Stimulated activated CD8-positive, alpha-beta memory T cell treated with anti-CD3 and anti-CD28 coated beads, Interleukin-4, amount 100 ng/mL, for 4 hours (primary cell): ENCODE data around the gene WASF3.

Experiments
- DNase-seq, 2 donors: peaks; one replicate each; pipeline ENCODE4 v3.0.0-alpha.2; 2020; ENCODE audit warnings: low read depth in 2 of 2, low spot score in 1 of 2

Gene WASF3

GRCh38 chr13:26680123-26680450, 122.6 kb downstream of the WASF3 start:
- no peak for DNase-seq

GRCh38 chr13:26680572-26680971, 123.1 kb downstream of the WASF3 start:
- DNase-seq: no peak

DNA sequence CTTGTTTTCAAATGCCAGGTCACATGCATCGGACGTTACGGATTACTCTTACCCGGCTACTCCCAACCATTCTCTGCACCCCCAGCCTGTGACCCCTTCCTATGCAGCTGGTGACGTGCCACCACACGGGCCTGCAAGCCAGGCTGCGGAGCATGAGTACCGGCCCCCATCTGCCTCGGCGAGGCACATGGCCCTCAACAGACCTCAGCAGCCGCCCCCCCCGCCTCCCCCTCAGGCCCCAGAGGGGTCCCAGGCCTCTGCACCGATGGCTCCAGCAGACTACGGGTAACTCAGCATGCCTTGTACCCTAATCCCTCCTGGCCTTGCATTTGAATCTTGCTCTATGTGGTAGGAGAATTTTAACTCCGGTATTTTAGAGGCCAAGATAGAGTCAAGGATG, 123.6 kb downstream of the WASF3 start:
- DNase-seq: no peak

- DNase-seq: no peak
Observed at GRCh38 chr13:26682606-26683005, 125.1 kb downstream of the WASF3 start.

- DNase-seq: no peak
Observed at GRCh38 chr13:26685606-26686005, 128.1 kb downstream of the WASF3 start.

DNA sequence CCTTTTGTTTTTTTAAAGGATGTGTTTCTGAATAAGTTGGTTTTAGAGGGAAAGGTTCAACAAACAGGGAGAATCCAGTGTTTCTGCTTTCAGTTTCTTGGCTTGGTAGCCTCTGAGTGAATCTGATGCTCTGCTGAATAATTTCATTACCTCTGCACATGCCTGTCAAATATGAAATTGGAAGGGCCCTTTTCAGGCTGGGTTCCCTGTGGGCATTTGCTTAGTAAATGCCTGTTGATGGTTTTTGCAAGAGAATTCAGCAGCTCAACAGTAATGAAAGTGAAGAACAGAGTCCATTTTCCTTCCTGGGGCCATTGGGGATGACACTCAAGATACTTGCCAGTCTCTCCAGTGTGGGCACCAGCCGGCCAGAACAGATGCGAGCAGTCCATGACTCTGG, 128.8 kb downstream of the WASF3 start:
- no peak for DNase-seq

DNA sequence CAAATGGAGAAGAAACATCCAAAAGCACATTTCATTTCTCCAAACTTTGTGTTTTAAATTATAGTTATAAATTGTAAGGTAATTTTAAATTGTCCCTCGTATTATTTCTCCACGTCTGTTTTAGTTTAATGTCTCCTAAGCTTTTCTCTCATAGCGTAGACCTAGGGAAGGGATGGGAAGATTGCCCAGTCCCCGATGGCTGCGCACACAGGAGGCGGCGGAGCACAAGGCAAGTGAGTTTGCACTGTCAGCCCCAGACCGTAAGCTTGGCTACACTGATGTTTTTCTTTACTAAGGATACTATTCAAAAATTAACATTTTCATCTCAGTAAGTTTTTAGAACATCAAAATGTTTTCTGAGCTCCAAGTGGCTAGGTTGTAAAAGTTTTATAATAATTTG, 130.8 kb downstream of the WASF3 start:
- no peak for DNase-seq

- no peak for DNase-seq
Observed at GRCh38 chr13:26688980-26689379, 131.5 kb downstream of the WASF3 start.

DNA sequence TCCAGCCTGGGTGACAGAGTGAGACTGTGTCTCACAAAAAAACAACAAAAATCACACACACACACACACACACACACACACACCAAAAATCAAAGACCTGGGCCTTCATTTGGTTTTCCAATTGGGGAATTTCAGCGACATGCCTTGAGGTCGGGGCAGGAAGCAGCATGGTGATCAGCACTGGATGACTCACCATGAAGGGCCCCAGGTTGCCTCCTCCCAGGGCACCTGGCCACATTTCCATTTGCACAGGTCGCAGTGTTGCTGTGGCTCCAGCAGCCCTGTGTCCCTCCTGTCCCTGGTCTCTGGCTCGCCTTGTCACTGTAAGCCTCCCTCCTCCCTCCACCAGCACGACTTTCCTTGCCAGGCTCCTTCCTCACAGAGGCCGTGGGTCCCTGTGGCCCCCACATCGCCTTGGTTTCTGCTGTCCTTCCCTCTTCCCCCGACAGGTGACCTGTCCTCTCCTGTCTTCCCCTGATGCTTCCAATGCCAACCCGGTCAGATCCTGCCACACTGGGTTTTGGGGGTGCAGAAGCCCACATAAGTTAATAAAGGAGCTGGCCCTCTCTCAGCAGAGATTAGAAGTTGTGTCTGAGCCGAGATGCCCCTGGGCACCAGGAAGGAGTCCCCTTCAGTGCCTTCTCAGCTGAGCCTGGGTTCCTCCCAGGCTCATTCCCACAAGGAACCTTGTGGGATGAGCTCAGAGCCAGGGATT, 136.4 kb downstream of the WASF3 start:
- DNase-seq: no peak

GRCh38 chr13:26694609-26695359, 137.3 kb downstream of the WASF3 start:
- DNase-seq: no peak

DNA sequence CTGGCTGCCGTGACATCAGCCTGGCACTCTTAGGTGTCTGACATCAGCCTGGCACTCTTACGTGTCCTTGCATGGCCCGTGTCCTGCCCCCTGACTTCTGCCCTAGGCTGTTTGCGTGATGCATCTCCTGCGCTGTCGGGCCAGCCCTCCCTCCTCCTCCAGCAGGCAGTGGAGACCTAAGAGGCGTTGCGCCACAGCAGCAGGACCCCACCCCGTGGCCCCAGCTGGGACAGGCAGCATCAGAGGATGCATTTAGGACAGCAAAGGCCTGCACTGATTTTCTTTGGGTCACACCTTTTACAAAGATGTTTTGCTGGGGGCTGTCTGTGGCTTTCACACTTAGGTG, 137.8 kb downstream of the WASF3 start:
- DNase-seq: no peak

- DNase-seq: no peak
Observed at GRCh38 chr13:26695891-26696311, 138.4 kb downstream of the WASF3 start.

- DNase-seq: no peak
Observed at GRCh38 chr13:26697069-26697955, 139.8 kb downstream of the WASF3 start.

DNA sequence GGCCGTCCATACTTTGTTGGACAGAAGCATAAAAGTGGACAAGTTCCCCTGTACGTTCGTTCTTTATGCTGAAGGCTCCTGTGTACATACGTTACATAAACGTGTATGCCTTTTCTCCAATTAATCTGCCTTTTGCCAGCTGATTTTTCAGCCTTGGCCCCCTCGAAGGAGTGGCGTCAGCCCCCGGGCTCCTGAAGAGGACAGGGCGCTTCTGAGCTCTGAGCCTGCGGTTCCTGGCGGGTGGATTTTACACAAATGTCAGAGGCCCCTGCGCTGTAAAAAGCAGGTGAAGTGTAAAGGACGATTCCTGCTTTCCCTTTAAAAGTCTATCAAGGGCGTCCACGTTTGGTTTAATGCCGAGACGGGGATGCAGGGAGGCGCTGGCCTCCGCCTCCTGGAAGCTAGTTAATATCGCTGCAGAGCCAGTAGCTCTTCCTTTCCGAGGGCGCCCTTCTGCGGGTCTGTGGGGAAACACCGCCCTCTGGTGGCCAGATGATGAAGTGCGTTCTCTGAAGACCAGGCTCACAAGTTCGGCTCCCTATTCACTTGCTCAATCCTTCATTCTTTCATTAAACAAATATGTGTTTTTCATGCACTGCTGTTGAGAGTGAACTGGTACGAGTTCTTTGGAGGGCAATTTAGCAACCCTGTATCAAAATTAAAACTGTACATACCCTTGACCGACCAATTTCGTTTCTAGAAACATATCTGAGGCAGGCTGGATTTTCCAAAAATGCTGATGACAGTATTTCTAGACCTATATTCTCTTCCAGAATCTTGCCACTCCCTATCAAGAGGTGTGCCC, 141.1 kb downstream of the WASF3 start:
- DNase-seq: peak; percentile 30 to 63

GRCh38 chr13:26699197-26699490, 141.7 kb downstream of the WASF3 start:
- no peak for DNase-seq

GRCh38 chr13:26705536-26705935, 148.1 kb downstream of the WASF3 start:
- DNase-seq: no peak

DNA sequence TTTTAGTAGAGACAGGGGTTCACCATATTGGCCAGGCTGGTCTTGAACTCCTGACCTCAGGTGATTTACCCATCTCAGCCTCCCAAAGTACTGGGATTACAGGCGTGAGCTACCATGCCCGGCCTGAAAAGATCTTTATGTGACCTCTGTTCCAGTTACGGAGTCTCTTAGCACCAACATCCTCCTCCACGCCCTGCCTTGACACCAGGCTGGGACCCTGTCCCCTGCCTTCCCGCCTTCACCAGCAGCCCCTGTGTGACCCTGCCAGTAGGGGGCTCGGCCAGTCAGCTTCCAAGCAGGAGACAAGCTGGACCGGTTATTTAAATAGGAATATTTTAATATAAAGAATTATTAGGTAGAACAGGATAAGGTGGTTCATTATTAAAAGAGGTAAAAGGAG, 148.9 kb downstream of the WASF3 start:
- no peak for DNase-seq

GRCh38 chr13:26707122-26708006, 149.9 kb downstream of the WASF3 start:
- no peak for DNase-seq

DNA sequence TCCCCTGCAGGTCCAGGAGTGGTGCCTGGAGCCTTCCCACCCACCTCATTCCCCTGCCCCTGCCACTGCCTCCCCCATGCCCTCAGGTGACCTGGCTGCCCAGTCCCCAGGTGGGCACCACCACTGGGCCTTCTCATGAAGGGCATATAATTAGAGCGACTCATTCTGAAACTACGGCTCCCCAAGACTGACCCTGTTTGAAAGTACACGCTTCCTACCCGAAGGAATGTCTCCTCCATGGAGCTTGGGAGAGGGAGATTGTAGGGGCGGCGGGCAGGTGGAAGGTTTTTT, 150.5 kb downstream of the WASF3 start:
- DNase-seq: no peak

DNA sequence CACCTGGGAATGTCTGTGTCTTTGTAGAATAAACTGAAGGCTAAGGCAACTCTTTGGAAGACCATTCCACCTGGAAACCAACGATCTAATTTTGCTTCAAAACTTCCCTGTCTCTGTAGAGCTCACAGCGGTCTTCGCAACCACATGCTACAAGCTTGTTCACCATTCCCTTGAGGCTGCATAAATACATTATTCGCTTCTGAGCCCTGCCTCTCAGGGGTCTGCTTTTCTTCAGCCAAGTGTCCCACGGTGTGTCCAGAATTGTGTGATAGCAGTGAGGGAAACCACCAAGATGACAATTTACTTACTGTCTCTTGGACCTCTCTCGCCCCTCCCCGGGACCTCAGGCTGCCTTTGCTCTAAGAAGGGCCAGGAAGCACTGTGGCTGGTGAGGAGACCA, 152.0 kb downstream of the WASF3 start:
- DNase-seq: no peak

GRCh38 chr13:26710166-26710565, 152.7 kb downstream of the WASF3 start:
- DNase-seq: no peak
